HCT116 (cell line): ENCODE data around the gene PDHX. TPM values are rescaled to one million over a fixed set of nuclear protein-coding genes. Genes with fewer than 3 reads are reported as not detected.

Experiments
- ATAC-seq: fragments of 200-7000 bp; cut with Tn5 transposase; 2 replicates; pipeline ENCODE4 v1.9.1; 2020; ENCODE audit warnings: mild to moderate bottlenecking, moderate library complexity
- BruUV-seq: library from RNA; stranded (reverse); fragments of 400-500 nt; replicated peaks from 2 replicates; lab custom pipeline; 2021; lab: Mats Ljungman, UMichigan
- CTCF ChIA-PET: fragments of 300-600 bp; sonication (Branson Sonifier 250); formaldehyde crosslinking; loops from one replicate; lab custom pipeline; 2021; ENCODE audit warnings: antibody characterized with exemption; lab: Charles Lee
- POLR2A ChIA-PET: fragments of 300-600, 350-600 bp; sonication (Branson Sonifier 250); formaldehyde crosslinking; loops from one replicate; lab custom pipeline; 2021; ENCODE audit warnings: antibody characterized with exemption; lab: Charles Lee
- RAD21 ChIA-PET, 2 experiments: fragments of 300-600 bp; sonication (Branson Sonifier 250); formaldehyde crosslinking; loops; one replicate each; lab custom pipeline; 2023; ENCODE audit warnings: low total read pairs in 2 of 2; ENCODE audit not compliant: uncharacterized antibody in 2 of 2, unreplicated experiment in 2 of 2, low non-redundant PET in 1 of 2; lab: Charles Lee
- DNase-seq: peaks from one replicate; pipeline ENCODE4 v3.0.0-alpha.2; 2010; ENCODE audit warnings: low read depth, low spot score
- H2AFZ ChIP-seq: fragments of 200-600 bp; shearing (Covaris generic), sonication (generic); 2 replicates; pipeline ENCODE4 v1.6.1; 2017; ENCODE audit warnings: low read depth, mixed run types, mixed read lengths, antibody characterized with exemption, low read length; ENCODE audit not compliant: poor library complexity, severe bottlenecking
- H3K27ac ChIP-seq: 2 replicates; pipeline ENCODE4 v1.5.1; 2012; ENCODE audit warnings: low read depth, low read length
- H3K27me3 ChIP-seq: fragments of 200-600 bp; sonication (generic); 2 replicates; pipeline ENCODE4 v1.6.1; 2016; ENCODE audit warnings: mixed run types, low read length, mixed read lengths; ENCODE audit not compliant: insufficient read depth
- H3K36me3 ChIP-seq, 2 experiments: fragments of 200-500 bp in 1 of 2; fragments of 200-600 bp in 1 of 2; sonication (Bioruptor generic) in 1 of 2; sonication (generic) in 1 of 2; 2 replicates each; pipeline versions ENCODE4 v1.5.1 to v1.6.1; 2014 to 2016; ENCODE audit warnings: low read length in 2 of 2, inconsistent platforms in 1 of 2, mixed read lengths in 1 of 2, mixed run types in 1 of 2; ENCODE audit not compliant: insufficient read depth in 2 of 2, control insufficient read depth in 1 of 2
- H3K4me1 ChIP-seq, 2 experiments: fragments of 200-600 bp in 1 of 2; sonication (generic) in 1 of 2; 2 replicates each; pipeline versions ENCODE4 v1.5.1 to v1.6.1; 2012 to 2017; ENCODE audit warnings: low read length in 2 of 2, inconsistent platforms in 1 of 2, mild to moderate bottlenecking in 1 of 2, mixed read lengths in 1 of 2, mixed run types in 1 of 2, moderate library complexity in 1 of 2; ENCODE audit not compliant: insufficient read depth in 2 of 2, control insufficient read depth in 1 of 2
- H3K4me2 ChIP-seq: fragments of 200-600 bp; sonication (generic); 2 replicates; pipeline ENCODE4 v1.6.1; 2017; ENCODE audit warnings: mixed run types, low read length, mixed read lengths
- H3K4me3 ChIP-seq, 2 experiments: fragments of 200-600 bp in 1 of 2; sonication (generic) in 1 of 2; replicated peaks in 1 of 2; 2 replicates each; pipeline ENCODE4 v1.5.1; 2011 to 2016; ENCODE audit warnings: low read length in 2 of 2, control low read depth in 1 of 2, low read depth in 1 of 2, mild to moderate bottlenecking in 1 of 2, mixed read lengths in 1 of 2, mixed run types in 1 of 2
- H3K79me2 ChIP-seq: fragments of 200-600 bp; sonication (generic); 2 replicates; pipeline ENCODE4 v1.6.1; 2017; ENCODE audit warnings: mild to moderate bottlenecking, mixed run types, low read length, moderate library complexity, mixed read lengths; ENCODE audit not compliant: insufficient read depth
- H3K9ac ChIP-seq: fragments of 200-600 bp; sonication (generic); 2 replicates; pipeline ENCODE4 v1.6.1; 2016; ENCODE audit warnings: low read length, mixed read lengths
- H3K9me2 ChIP-seq: fragments of 200-600 bp; sonication (generic), shearing (Covaris generic); 2 replicates; pipeline ENCODE4 v1.6.1; 2017; ENCODE audit warnings: mixed run types, mild to moderate bottlenecking, moderate library complexity; ENCODE audit not compliant: insufficient read depth
- H3K9me3 ChIP-seq, 2 experiments: fragments of 200-500 bp in 1 of 2; fragments of 200-600 bp in 1 of 2; sonication (Bioruptor generic) in 1 of 2; sonication (generic) in 1 of 2; 2 replicates each; pipeline ENCODE4 v1.6.1; 2014 to 2017; ENCODE audit warnings: low read length in 2 of 2, mixed read lengths in 2 of 2, inconsistent platforms in 1 of 2, low read depth in 1 of 2, mild to moderate bottlenecking in 1 of 2, mixed run types in 1 of 2, moderate library complexity in 1 of 2; ENCODE audit not compliant: control insufficient read depth in 1 of 2, insufficient read depth in 1 of 2
- H4K20me1 ChIP-seq: fragments of 200-600 bp; sonication (generic), shearing (Covaris generic); 2 replicates; pipeline ENCODE4 v1.6.1; 2017; ENCODE audit warnings: mixed run types, mild to moderate bottlenecking, moderate library complexity; ENCODE audit not compliant: insufficient read depth
- CTCF ChIP-seq, 3 experiments: fragments of 200-600 bp in 1 of 3; sonication (generic) in 1 of 3; IDR thresholded peaks in 2 of 3; conservative IDR thresholded peaks in 1 of 3; 2 replicates each; pipeline ENCODE4 v1.5.1; 2012 to 2017; ENCODE audit warnings: low read depth in 2 of 3, low read length in 2 of 3, antibody characterized with exemption in 1 of 3, borderline replicate concordance in 1 of 3, control low read depth in 1 of 3, mild to moderate bottlenecking in 1 of 3, mixed read lengths in 1 of 3, mixed run types in 1 of 3, moderate library complexity in 1 of 3; ENCODE audit not compliant: insufficient read depth in 1 of 3
- ELF1 ChIP-seq: IDR thresholded peaks from 2 replicates; pipeline ENCODE4 v1.6.1; 2012; ENCODE audit warnings: low read depth, borderline replicate concordance
- EZH2 ChIP-seq: fragments of 200-600 bp; sonication (generic); IDR thresholded peaks from 2 replicates; pipeline ENCODE4 v1.6.1; 2017; ENCODE audit warnings: antibody characterized with exemption, mixed run types
- JUND ChIP-seq: IDR thresholded peaks from 2 replicates; pipeline ENCODE4 v1.6.1; 2012
- MAX ChIP-seq: IDR thresholded peaks from 2 replicates; pipeline ENCODE4 v1.6.1; 2012
- RAD21 ChIP-seq: IDR thresholded peaks from 2 replicates; pipeline ENCODE4 v1.6.1; 2012; ENCODE audit warnings: low read depth, mild to moderate bottlenecking
- SIN3A ChIP-seq: IDR thresholded peaks from 2 replicates; pipeline ENCODE4 v1.6.1; 2012; ENCODE audit warnings: low read depth
- SP1 ChIP-seq: IDR thresholded peaks from 2 replicates; pipeline ENCODE4 v1.6.1; 2012; ENCODE audit warnings: low read depth
- TCF7L2 ChIP-seq: IDR thresholded peaks from 2 replicates; pipeline ENCODE4 v1.7.0; 2011; ENCODE audit warnings: borderline replicate concordance, inconsistent platforms; ENCODE audit not compliant: insufficient read depth, insufficient read length; ENCODE audit errors: extremely low read depth
- ZFX ChIP-seq: fragments of 450-650 bp; IDR thresholded peaks from 2 replicates; pipeline ENCODE4 v1.6.1; 2017
- intact Hi-C: fragments of 100-400 bp; cut with micrococcal nuclease; formaldehyde crosslinking; loops from 2 replicates; pipeline ENCODE4 v1.10.0; 2022
- total RNA-seq: library from RNA; stranded (reverse); gene quantifications from one replicate; pipeline ENCODE4 v1.2.1, GENCODE V29; 2021; ENCODE audit not compliant: unreplicated experiment

The PDHX gene
- total RNA-seq, 1 experiment from 2014 or later, result 36.6 TPM

GRCh38 chr11:34968862-34969261 is 52.4 kb downstream of the PDHX start:
- no peak overlapping the region for H3K4me2 ChIP-seq
- no peak for TF ChIP-seq TCF7L2
- TF ChIP-seq SIN3A, result no peak
- TF ChIP-seq ELF1, result no peak
- TF ChIP-seq MAX, result no peak
- TF ChIP-seq EZH2, result no peak
- no peak for TF ChIP-seq JUND
- no peak for TF ChIP-seq SP1
- no peaks in the 10 kb centered on the region for H3K79me2 ChIP-seq
- no peak overlapping the region for H3K4me3 ChIP-seq
- no peak overlapping the region for H2AFZ ChIP-seq
- peaks cover 0 to 5% of the 10 kb centered on the region in 2 experiments; a peak in 2 of 4 replicates for H3K36me3 ChIP-seq
- H4K20me1 ChIP-seq, result no peaks in the 10 kb centered on the region
- ATAC-seq (no peak), DNase-seq (no peak)
- no peaks in the 10 kb centered on the region for H3K9me3 ChIP-seq
- peaks cover 0 to 3% of the 10 kb centered on the region in 2 experiments; a peak in 1 of 4 replicates for H3K4me1 ChIP-seq
- no peak overlapping the region for H3K9ac ChIP-seq
- RAD21 ChIA-PET, result no interaction called here
- intact Hi-C loops, result no loop called here
- BruUV-seq, result no TSS peak
- H3K27ac ChIP-seq, result no peak overlapping the region
- H3K9me2 ChIP-seq, result no peaks in the 10 kb centered on the region
- POLR2A ChIA-PET, result no interaction called here
- CTCF ChIA-PET, result no interaction called here
- H3K27me3 ChIP-seq, result no peaks in the 10 kb centered on the region

- RAD21 ChIA-PET, result no interaction called here
- no peak overlapping the region for H3K4me2 ChIP-seq
- no peak for ATAC-seq
- H3K27me3 ChIP-seq, result no peaks in the 10 kb centered on the region
- TF ChIP-seq RAD21 (no peak), JUND (no peak), ZFX (no peak), MAX (no peak), CTCF (IDR thresholded peaks at IDR 0.05 in 2 of 3, conservative IDR thresholded peaks at IDR 0.05 in 1 of 3; ENCODE audit: borderline replicate concordance in 1 of 3, insufficient read depth in 1 of 3, low read depth in 2 of 3, low read length in 2 of 3) (no peak)
- CTCF ChIA-PET, result interaction anchor here (0.7 kb wide), 1 partner anchor 28 kb away, joined by 3 read pairs; no protein-coding TSS in a partner anchor
- H2AFZ ChIP-seq, result no peak overlapping the region
- no peaks in the 10 kb centered on the region for H3K9me3 ChIP-seq
- H3K9me2 ChIP-seq, result no peaks in the 10 kb centered on the region
- POLR2A ChIA-PET, result no interaction called here
- H3K79me2 ChIP-seq, result no peaks in the 10 kb centered on the region
- DNase-seq, result no peak
- peaks cover 0 to 5% of the 10 kb centered on the region in 2 experiments; a peak in 2 of 4 replicates for H3K36me3 ChIP-seq
- no peaks in the 10 kb centered on the region for H4K20me1 ChIP-seq
- no peak overlapping the region for H3K9ac ChIP-seq
- H3K4me3 ChIP-seq, result no peak overlapping the region
- intact Hi-C loops, result no loop called here
- H3K4me1 ChIP-seq, result peaks cover 0 to 4% of the 10 kb centered on the region in 2 experiments; a peak in 2 of 4 replicates
- no peak overlapping the region for H3K27ac ChIP-seq
- BruUV-seq, result no TSS peak
These were observed 53.6 kb downstream of the PDHX start for GRCh38 chr11:34970033-34970432.
